ENCODE measurements around the gene SENP5.

Gene SENP5

DNA sequence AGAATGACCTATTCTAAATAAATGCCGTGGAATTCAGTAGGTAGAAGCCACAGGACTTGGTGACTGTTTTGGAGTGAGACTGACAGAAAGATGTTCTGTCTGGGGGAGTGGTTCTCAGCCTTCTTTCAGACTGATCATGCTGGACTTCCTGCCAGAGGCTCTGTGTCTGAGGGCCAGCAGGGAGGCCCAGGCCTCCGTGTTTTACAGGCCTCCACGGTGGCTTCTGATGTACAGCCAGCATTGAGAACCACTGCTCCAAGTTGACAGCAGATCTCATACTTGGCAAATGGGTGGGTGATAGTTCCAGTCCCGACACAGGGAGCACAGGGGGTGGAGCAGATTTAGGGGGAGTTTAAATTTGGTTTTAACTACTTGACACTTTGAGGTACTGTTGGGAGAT, 107.6 kb downstream of the SENP5 start:
- TF ChIP-seq, protein P1, sequence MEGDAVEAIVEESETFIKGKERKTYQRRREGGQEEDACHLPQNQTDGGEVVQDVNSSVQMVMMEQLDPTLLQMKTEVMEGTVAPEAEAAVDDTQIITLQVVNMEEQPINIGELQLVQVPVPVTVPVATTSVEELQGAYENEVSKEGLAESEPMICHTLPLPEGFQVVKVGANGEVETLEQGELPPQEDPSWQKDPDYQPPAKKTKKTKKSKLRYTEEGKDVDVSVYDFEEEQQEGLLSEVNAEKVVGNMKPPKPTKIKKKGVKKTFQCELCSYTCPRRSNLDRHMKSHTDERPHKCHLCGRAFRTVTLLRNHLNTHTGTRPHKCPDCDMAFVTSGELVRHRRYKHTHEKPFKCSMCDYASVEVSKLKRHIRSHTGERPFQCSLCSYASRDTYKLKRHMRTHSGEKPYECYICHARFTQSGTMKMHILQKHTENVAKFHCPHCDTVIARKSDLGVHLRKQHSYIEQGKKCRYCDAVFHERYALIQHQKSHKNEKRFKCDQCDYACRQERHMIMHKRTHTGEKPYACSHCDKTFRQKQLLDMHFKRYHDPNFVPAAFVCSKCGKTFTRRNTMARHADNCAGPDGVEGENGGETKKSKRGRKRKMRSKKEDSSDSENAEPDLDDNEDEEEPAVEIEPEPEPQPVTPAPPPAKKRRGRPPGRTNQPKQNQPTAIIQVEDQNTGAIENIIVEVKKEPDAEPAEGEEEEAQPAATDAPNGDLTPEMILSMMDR (IDR thresholded peaks at IDR 0.05; ENCODE audit: low read depth, low read length): no peak
- TF ChIP-seq MYC (IDR thresholded peaks at IDR 0.05; ENCODE audit: low read depth, low read length) (no peak), POLR2A (IDR thresholded peaks at IDR 0.05; ENCODE audit: extremely low read depth, insufficient read length) (no peak)
- TF ChIP-seq, protein P2, sequence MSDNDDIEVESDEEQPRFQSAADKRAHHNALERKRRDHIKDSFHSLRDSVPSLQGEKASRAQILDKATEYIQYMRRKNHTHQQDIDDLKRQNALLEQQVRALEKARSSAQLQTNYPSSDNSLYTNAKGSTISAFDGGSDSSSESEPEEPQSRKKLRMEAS (IDR thresholded peaks at IDR 0.05; ENCODE audit: low read depth, low read length): no peak
- H3K4me3 ChIP-seq (ENCODE audit: low read depth, low read length): no peak overlapping the region
- no peak for DNase-seq (ENCODE audit: low read depth)

DNA sequence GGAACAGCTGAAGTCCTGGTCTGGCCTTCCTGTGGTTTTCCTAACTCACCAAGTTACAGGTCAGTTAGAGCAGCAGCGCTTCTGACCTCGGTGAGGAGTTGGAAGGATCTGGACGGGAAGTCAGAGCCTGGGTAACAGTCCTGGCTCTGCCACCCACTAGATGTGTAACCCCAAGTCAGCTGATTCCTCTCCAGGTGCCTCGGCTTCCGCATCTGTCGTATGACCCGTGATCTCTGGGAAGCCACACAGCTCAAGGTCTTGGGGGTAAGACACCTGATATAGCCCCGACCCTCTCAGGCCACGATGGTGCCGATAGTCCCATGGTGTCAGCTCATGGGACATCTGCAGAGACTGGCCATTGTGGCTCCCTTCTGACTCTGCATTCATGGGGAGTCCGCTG, 109.2 kb downstream of the SENP5 start:
- no peak overlapping the region for H3K4me3 ChIP-seq (ENCODE audit: low read depth, low read length)
- DNase-seq (ENCODE audit: low read depth): no peak
- TF ChIP-seq MYC (IDR thresholded peaks at IDR 0.05; ENCODE audit: low read depth, low read length) (no peak), POLR2A (IDR thresholded peaks at IDR 0.05; ENCODE audit: extremely low read depth, insufficient read length) (no peak)
- TF ChIP-seq, protein P1 (IDR thresholded peaks at IDR 0.05; ENCODE audit: low read depth, low read length): no peak
- TF ChIP-seq, protein P2 (IDR thresholded peaks at IDR 0.05; ENCODE audit: low read depth, low read length): no peak

DNA sequence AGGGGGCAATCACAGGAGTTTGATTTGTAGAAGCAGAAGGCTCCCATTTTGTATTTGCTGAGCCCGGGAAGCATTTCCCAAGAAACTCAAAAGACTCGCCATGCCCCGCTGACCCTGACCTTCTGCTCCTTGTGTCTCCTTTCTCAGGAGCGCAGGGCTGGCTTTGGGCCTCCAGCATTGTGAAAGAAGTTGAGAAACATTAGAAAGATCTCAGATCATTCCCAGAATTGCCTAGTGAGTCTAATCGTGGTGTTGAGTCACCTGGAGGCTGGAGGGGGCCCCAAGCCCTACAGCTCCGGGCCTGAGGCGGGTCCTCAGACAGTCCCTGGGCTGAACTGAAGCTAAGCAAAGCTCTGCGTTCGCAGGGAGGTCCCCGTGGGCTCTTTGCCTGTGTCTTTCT, 111.8 kb downstream of the SENP5 start:
- no peak overlapping the region for H3K4me3 ChIP-seq (ENCODE audit: low read depth, low read length)
- TF ChIP-seq, protein P1 (IDR thresholded peaks at IDR 0.05; ENCODE audit: low read depth, low read length): no peak
- TF ChIP-seq POLR2A (IDR thresholded peaks at IDR 0.05; ENCODE audit: extremely low read depth, insufficient read length): no peak
- TF ChIP-seq, protein P2 (IDR thresholded peaks at IDR 0.05; ENCODE audit: low read depth, low read length): no peak
- no peak for TF ChIP-seq MYC (IDR thresholded peaks at IDR 0.05; ENCODE audit: low read depth, low read length)
- no peak for DNase-seq (ENCODE audit: low read depth)

DNA sequence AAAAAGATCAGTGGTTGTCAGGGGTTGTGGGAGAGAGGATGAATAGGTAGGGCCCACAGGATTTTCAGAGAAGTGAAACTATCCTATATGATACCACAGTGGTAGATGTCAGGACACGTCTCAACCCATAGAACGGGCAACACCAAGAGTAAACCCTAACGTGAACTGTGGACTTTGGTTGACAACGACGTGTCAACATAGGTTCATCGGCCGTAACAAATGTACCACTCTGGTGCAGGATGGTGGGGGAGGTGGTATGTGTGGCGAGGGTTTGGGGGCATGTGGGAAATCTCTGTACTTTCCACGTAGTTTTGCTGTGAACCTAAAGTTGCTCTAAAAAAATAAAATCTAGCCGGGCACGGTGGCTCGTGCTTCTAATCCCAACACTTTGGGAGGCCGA, 113.9 kb downstream of the SENP5 start:
- no peak for DNase-seq (ENCODE audit: low read depth)
- H3K4me3 ChIP-seq (ENCODE audit: low read depth, low read length): no peak overlapping the region
- TF ChIP-seq, protein P1 (IDR thresholded peaks at IDR 0.05; ENCODE audit: low read depth, low read length): no peak
- TF ChIP-seq POLR2A (IDR thresholded peaks at IDR 0.05; ENCODE audit: extremely low read depth, insufficient read length): no peak
- TF ChIP-seq, protein P2 (IDR thresholded peaks at IDR 0.05; ENCODE audit: low read depth, low read length): no peak
- no peak for TF ChIP-seq MYC (IDR thresholded peaks at IDR 0.05; ENCODE audit: low read depth, low read length)

DNA sequence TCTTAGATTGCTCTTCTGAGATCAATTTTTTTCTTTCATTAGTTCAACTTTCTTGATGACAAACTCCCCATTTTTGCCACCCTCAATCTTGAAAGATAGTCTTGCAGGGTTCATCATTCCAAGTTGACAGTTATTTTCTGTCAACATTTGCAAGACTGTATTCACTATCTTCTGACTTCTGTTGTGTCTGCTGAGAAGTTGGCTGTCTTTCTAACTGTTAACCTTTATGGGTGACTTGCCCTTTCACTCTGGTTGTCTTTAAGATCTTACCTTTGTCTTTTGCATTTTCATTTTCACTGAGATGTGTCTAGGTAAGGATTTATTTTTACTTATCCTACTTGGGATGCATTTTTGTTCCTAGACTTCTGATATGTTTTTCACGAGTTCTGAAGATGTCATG, 115.5 kb downstream of the SENP5 start:
- H3K4me3 ChIP-seq (ENCODE audit: low read depth, low read length): no peak overlapping the region
- TF ChIP-seq MYC (IDR thresholded peaks at IDR 0.05; ENCODE audit: low read depth, low read length) (no peak), POLR2A (IDR thresholded peaks at IDR 0.05; ENCODE audit: extremely low read depth, insufficient read length) (no peak)
- TF ChIP-seq, protein P2 (IDR thresholded peaks at IDR 0.05; ENCODE audit: low read depth, low read length): no peak
- TF ChIP-seq, protein P1 (IDR thresholded peaks at IDR 0.05; ENCODE audit: low read depth, low read length): no peak
- no peak for DNase-seq (ENCODE audit: low read depth)
